ENCODE measurements around the gene WDR37. TPM values are rescaled to one million over a fixed set of nuclear protein-coding genes. Genes with fewer than 3 reads are reported as not detected.

The WDR37 gene
- total RNA-seq, 1 experiment from 2014 or later: 9.6 TPM

DNA sequence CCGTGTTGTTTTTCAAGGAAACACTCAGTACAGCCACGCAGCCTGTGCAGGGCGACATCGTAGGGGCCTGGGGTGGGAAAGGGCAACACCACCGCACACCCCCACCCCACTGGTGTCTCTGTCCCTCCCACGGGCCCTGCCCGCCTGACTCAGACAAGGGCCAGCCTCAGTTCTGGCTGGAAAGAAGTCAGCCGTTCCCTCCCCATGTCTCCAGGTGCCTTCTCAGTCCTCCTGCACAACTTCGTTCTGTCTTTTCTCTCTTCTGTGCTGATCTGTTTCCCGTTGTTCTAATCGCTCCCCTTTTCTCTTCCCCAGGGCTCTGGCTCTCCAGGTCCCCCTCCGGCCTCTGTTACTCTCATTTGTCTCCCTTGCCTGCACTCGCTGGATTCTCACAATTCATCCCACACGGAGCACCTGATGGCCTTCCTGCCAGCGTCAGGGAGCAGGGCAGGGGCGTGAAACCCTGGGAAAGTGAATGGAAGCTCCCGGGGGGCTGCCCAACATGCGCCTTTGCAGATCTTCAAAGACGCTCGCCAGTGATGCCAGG lies 97.7 kb downstream of the WDR37 start:
- ChIA-PET POLR2A (no interaction called here), CTCF (no interaction called here)
- no TSS peak for BruUV-seq (replicated peaks)
- TF ChIP-seq TCF7L2 (IDR thresholded peaks at IDR 0.05; ENCODE audit: low read depth, low read length) (no peak), POLR2AphosphoS5 (IDR thresholded peaks at IDR 0.05; ENCODE audit: low read depth, low read length) (no peak), CTCF (IDR thresholded peaks at IDR 0.05) (no peak), SIN3A (IDR thresholded peaks at IDR 0.05; ENCODE audit: borderline replicate concordance, insufficient read depth, low read depth, low read length) (no peak)
- TF ChIP-seq, protein P1, sequence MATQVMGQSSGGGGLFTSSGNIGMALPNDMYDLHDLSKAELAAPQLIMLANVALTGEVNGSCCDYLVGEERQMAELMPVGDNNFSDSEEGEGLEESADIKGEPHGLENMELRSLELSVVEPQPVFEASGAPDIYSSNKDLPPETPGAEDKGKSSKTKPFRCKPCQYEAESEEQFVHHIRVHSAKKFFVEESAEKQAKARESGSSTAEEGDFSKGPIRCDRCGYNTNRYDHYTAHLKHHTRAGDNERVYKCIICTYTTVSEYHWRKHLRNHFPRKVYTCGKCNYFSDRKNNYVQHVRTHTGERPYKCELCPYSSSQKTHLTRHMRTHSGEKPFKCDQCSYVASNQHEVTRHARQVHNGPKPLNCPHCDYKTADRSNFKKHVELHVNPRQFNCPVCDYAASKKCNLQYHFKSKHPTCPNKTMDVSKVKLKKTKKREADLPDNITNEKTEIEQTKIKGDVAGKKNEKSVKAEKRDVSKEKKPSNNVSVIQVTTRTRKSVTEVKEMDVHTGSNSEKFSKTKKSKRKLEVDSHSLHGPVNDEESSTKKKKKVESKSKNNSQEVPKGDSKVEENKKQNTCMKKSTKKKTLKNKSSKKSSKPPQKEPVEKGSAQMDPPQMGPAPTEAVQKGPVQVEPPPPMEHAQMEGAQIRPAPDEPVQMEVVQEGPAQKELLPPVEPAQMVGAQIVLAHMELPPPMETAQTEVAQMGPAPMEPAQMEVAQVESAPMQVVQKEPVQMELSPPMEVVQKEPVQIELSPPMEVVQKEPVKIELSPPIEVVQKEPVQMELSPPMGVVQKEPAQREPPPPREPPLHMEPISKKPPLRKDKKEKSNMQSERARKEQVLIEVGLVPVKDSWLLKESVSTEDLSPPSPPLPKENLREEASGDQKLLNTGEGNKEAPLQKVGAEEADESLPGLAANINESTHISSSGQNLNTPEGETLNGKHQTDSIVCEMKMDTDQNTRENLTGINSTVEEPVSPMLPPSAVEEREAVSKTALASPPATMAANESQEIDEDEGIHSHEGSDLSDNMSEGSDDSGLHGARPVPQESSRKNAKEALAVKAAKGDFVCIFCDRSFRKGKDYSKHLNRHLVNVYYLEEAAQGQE (IDR thresholded peaks at IDR 0.05; ENCODE audit: insufficient read depth in 1 of 2, low read depth in 2 of 2, low read length in 1 of 2): no peak
- Histone ChIP-seq H3K4me1 (ENCODE audit: control insufficient read depth, insufficient read depth, low read length) (no peaks in the 10 kb centered on the region), H3K9me3 (ENCODE audit: control insufficient read depth, insufficient read depth, low read depth, low read length) (no peaks in the 10 kb centered on the region), H3K27me3 (ENCODE audit: control insufficient read depth, insufficient read depth, low read length) (no peaks in the 10 kb centered on the region), H3K4me3 (ENCODE audit: low read depth in 2 of 2, low read length in 2 of 2) (no peak overlapping the region), H3K27ac (ENCODE audit: low read length) (no peak overlapping the region), H3K36me3 (ENCODE audit: control insufficient read depth, insufficient read depth, low read length) (no peaks in the 10 kb centered on the region)
- in situ Hi-C loops (cut with HindIII; ENCODE audit: low pct_unique_long_range_greater_than_20kb, low sequenced_read_pairs): no loop called here
- no peak for DNase-seq (ENCODE audit: low read depth, low spot score)
- ATAC-seq: no peak
- intact Hi-C loops (cut with micrococcal nuclease; ENCODE audit: unreplicated experiment): no loop called here

GRCh38 chr10:1154531-1155295 lies 98.5 kb downstream of the WDR37 start:
- in situ Hi-C loops (cut with HindIII; ENCODE audit: low pct_unique_long_range_greater_than_20kb, low sequenced_read_pairs): no loop called here
- no peaks in the 10 kb centered on the region for H3K27me3 ChIP-seq (ENCODE audit: control insufficient read depth, insufficient read depth, low read length)
- no peaks in the 10 kb centered on the region for H3K4me1 ChIP-seq (ENCODE audit: control insufficient read depth, insufficient read depth, low read length)
- BruUV-seq (replicated peaks): no TSS peak
- no peak for DNase-seq (ENCODE audit: low read depth, low spot score)
- POLR2A ChIA-PET: no interaction called here
- intact Hi-C loops (cut with micrococcal nuclease; ENCODE audit: unreplicated experiment): no loop called here
- H3K27ac ChIP-seq (ENCODE audit: low read length): no peak overlapping the region
- TF ChIP-seq TCF7L2 (IDR thresholded peaks at IDR 0.05; ENCODE audit: low read depth, low read length) (no peak), CTCF (IDR thresholded peaks at IDR 0.05) (no peak)
- ATAC-seq: no peak
- CTCF ChIA-PET: no interaction called here
- H3K4me3 ChIP-seq (ENCODE audit: low read depth in 2 of 2, low read length in 2 of 2): no peak overlapping the region
- H3K9me3 ChIP-seq (ENCODE audit: control insufficient read depth, insufficient read depth, low read depth, low read length): no peaks in the 10 kb centered on the region
- H3K36me3 ChIP-seq (ENCODE audit: control insufficient read depth, insufficient read depth, low read length): no peaks in the 10 kb centered on the region
